ENCODE measurements around the gene ATM.

The ATM gene, protein sequence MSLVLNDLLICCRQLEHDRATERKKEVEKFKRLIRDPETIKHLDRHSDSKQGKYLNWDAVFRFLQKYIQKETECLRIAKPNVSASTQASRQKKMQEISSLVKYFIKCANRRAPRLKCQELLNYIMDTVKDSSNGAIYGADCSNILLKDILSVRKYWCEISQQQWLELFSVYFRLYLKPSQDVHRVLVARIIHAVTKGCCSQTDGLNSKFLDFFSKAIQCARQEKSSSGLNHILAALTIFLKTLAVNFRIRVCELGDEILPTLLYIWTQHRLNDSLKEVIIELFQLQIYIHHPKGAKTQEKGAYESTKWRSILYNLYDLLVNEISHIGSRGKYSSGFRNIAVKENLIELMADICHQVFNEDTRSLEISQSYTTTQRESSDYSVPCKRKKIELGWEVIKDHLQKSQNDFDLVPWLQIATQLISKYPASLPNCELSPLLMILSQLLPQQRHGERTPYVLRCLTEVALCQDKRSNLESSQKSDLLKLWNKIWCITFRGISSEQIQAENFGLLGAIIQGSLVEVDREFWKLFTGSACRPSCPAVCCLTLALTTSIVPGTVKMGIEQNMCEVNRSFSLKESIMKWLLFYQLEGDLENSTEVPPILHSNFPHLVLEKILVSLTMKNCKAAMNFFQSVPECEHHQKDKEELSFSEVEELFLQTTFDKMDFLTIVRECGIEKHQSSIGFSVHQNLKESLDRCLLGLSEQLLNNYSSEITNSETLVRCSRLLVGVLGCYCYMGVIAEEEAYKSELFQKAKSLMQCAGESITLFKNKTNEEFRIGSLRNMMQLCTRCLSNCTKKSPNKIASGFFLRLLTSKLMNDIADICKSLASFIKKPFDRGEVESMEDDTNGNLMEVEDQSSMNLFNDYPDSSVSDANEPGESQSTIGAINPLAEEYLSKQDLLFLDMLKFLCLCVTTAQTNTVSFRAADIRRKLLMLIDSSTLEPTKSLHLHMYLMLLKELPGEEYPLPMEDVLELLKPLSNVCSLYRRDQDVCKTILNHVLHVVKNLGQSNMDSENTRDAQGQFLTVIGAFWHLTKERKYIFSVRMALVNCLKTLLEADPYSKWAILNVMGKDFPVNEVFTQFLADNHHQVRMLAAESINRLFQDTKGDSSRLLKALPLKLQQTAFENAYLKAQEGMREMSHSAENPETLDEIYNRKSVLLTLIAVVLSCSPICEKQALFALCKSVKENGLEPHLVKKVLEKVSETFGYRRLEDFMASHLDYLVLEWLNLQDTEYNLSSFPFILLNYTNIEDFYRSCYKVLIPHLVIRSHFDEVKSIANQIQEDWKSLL (N-terminal part only)

DNA sequence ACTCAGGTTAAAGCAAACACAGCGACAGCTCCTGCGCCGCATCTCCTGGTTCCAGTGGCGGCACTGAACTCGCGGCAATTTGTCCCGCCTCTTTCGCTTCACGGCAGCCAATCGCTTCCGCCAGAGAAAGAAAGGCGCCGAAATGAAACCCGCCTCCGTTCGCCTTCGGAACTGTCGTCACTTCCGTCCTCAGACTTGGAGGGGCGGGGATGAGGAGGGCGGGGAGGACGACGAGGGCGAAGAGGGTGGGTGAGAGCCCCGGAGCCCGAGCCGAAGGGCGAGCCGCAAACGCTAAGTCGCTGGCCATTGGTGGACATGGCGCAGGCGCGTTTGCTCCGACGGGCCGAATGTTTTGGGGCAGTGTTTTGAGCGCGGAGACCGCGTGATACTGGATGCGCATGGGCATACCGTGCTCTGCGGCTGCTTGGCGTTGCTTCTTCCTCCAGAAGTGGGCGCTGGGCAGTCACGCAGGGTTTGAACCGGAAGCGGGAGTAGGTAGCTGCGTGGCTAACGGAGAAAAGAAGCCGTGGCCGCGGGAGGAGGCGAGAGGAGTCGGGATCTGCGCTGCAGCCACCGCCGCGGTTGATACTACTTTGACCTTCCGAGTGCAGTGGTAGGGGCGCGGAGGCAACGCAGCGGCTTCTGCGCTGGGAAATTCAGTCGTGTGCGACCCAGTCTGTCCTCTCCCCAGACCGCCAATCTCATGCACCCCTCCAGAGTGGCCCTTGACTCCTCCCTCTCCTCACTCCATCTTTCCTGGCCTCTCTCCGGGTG is at the start of gene ATM, which contains the start of gene NPAT:
ATM (plus strand) TSS at position 494 of the 774 bp plus-strand sequence. CDS start 4,558 bp downstream, outside the sequence.
NPAT (minus strand) TSS at position 65 of the 774 bp plus-strand sequence. CDS start 102 bp downstream, outside the sequence.
- FAIRE-seq = peak; percentile 94

DNA sequence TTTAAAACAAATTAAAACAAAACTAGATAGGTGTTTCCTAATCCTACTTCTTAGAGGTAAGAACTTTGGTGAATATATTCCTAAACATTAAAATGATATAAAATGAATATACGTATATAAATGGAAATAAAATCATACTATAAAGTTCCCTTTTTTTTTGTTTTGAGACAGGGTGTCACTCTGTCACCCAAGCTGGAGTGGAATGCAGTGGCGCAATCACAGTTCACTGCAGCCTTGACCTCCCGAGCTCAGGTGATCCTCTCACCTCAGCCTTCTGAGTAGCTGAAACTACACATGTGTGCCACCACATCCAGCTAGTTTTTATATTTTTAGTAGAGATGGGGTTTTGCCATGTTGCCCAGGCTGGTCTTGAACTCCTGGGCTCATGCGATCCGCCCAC is 45.3 kb upstream of the ATM start:
- no peak for FAIRE-seq

DNA sequence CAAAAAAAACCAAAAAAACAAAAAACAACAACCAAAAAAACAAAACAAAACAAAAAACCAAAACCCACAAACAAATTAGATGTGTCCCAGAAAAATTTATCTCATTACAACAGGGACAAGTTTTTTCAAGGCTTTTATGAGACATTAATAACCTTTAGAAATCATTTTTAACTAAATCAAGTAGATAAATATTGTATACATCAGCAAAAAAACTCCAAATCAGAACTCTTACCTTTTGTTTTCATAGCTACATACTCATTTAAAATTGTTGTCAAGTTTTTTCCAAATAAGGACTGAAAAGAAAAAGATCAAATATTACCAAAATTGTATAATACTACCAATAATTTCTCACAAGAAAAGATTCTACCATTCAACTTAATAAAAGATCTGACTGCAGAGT is 29.1 kb upstream of the ATM start:
- FAIRE-seq = no peak

DNA sequence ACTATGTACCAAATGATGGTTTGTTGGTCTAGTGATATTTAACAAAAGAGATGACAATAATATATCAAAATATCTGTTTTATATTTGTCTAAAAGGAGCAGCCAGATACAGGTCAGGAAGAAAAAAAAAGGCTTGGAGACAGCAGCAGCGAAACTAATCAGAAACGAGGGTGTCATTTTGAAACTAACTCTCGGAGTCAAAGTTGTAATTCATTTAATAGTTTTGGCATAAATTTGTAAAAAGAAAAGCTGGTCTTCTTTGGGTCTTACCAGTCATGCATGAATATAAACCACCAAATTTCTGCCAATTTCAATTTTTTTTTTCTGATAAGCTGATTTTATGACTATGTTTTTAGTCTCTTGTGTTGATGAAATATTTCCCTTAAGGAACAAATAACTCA is 26.0 kb upstream of the ATM start:
- FAIRE-seq = no peak

- no peak for FAIRE-seq
These were observed 25.5 kb upstream of the ATM start for GRCh38 chr11:108197351-108197750.

DNA sequence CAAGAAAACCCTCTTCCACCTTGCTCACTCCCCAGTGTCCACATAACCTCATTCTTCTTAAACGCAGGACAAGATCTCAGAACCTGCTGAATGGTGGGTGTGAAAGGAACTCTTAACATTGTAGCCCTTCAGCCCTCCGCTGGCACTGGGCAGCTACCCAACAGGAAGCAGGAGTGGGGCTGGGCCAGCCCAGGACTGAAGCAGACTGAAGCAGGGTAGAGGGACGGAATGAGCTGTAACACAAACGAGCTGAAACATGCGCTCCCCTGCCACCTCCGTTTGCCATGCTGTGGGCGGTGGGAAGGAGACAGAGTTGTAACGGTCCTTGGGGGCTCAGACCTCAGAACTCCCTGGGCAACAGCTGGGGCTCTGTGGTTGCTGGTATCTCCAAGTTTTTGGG is 24.0 kb upstream of the ATM start:
- no peak for FAIRE-seq

DNA sequence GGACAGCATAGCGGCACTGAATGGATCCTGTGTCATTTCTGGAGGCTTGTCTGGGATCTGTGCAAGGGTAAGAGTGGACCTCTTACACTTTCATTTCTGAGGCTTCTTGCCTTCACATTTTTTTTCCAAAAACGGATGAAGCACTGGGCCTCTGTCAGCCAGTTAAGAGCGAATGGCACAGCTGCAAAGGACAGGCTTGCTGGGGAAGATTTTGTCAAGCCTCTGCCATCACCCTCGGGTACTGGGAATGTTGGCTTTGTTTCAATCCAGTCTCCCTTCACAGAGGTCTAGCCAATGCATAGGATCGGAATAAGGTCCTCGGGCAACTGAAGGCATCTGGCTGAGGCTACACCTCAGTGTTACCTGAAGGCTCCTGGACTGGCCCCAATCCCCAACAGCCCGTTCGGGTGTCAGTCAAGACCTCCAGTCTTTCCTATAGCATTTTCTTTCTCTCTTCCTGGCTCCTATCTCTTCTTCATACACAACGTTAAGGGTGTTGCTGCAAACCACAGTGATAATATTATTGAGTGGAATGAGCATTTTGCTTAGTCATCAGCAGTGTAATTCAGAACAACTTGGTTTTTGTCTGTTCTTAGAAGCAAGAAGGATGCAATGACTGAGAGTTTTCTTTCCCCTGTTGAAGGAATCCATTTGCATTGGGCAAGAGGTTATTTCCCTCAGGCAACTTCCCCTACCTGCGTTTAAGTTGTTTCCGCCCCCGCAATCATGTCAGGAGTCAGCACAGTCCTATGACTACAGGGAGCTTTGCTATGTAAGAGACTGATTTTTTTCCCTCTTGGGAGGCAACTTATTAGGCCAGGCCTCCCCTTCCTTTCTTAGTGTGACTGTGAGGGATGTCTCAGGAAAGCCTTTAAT is 23.2 kb upstream of the ATM start:
- no peak for FAIRE-seq

- no peak for FAIRE-seq
These were observed 19.8 kb upstream of the ATM start for GRCh38 chr11:108203075-108203474.

- FAIRE-seq = no peak
These were observed 18.5 kb upstream of the ATM start for GRCh38 chr11:108204376-108204775.

GRCh38 chr11:108204929-108205499 is 17.9 kb upstream of the ATM start:
- FAIRE-seq = no peak

- FAIRE-seq = no peak
These were observed 16.7 kb upstream of the ATM start for GRCh38 chr11:108206171-108206570.

- FAIRE-seq = no peak
These were observed 15.7 kb upstream of the ATM start for GRCh38 chr11:108206969-108207682.

DNA sequence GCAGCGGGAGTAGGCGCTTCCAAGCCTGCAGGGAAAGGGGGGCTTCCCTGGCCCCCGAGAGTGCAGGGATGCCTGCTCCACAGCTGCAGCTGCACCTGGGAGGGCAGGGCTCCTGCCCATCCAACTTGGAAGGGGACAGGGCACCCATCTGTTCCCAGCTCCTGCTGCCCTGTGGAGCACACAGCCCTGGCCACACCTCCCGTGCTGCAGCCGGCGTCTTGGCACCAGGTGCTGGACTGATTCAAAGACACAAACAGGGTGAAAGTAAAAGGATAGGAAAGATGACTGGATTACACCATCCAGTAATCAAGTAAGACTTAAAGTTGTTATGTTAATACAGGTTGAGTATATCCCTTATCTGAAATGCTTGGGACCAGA is 15.2 kb upstream of the ATM start:
- FAIRE-seq = no peak

- FAIRE-seq = no peak
These were observed 12.4 kb upstream of the ATM start for GRCh38 chr11:108210441-108210840.

DNA sequence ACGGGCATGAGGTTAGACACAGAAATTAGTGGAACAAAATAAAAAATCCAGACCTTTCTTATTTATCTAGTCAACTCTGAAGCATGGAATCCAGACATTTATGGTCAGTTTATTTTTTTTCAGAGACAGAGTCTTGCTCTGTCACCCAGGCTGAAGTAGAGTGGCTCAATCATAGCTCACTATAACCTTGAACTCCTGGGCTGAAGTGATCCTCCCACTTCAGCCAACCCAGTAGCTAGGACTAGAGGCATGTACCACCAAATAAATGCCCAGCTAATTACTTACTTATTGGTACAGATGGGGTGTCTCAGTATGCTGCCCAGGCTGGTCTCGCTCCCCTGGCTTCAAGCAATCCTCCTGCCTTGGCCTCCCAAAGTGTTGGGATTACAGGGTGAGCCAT is 9.1 kb upstream of the ATM start:
- no peak for FAIRE-seq

DNA sequence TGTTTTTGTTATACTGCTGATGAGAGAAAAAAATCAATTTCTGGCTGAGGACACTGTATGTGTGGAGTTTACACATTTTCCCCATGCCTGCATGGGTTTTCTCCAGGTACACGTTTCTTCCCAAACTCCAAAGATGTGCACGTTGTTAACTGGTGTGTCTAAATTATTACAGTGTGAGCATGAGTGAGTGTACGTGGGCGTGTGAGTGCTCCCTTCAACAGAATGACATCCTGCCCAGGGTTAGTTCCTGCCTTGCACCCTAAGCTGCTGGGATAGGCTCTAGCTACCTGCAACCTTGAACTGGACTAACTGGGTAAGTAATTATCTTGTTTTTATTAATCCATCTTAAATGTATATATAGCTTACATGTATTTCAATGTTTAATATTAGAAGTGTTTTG is 5.9 kb upstream of the ATM start:
- no peak for FAIRE-seq

GRCh38 chr11:108218455-108218854 is 4.4 kb upstream of the ATM start:
- FAIRE-seq = no peak

DNA sequence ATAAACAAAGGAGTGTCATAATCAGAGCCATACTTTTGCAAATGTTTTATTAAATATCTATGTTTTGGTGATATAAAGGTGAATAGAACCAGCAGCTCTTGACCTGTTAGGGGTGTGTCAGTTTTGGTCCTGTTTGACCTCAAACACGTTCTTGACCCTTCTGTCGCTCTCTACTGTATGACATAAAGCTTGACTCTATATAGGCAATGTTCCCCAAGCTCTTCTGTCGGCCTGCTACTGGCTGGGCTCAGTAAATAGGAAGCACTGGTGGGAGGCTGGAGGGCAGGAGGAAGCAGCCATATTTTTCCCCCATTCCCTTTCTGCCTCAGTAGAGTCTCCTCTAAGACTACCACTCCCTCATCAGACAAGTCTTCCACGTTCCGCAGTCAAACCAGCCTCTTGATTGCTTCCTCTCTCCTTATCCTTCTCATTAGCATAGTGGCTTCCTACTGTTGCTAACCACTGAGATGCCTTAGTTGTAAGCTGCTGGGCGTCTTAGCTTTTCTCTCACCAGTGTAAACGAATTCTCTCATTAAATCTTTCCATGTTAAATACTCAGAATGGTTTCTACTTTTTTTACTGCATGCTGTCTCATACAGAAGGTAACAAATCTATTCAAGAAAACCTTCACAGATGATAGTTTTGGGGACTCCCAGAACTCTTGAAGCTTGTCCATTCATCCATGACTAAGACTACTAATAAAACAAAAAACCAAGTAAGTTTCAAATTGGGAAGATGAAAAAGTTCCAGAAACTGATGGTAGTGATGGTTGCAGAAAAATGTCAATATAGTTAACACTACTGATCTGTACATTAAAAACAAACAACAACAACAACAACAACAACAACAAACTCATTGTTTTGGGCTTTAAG is 3.7 kb upstream of the ATM start:
- FAIRE-seq = no peak

DNA sequence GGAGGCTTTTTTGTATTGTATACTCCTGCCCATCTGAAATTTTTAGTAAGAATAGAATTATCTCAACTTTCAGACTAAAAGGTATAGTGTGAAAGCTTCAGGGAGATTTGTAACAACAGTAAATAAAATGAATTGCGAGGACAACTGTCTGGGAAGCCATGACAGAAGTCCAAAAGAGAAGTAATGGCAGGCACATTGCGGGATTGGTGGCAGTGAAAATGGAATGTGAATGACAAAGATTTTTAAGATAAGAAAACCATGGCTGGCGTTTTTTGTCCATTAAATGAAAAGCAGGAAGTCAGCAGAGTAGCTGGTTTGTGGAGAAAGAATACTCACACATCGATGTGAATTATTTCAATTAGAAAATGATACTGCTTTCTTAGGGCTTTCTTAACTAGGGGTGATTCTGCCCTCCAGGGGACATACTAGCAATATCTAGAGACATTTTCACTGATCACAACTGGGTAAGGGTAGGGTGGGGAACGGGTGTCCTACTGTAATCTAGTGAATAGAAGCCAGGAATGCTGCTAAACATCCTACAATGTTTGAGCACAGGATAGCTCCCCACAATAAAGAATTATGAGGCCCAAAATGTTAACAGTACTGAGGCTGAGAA is 2.0 kb upstream of the ATM start:
- FAIRE-seq = no peak

Measured in TTC549 (cell line).